Loucy (cell line): ENCODE measurements around the gene OR10AD1.

Experiments used
- H2AFZ ChIP-seq: fragments of 200-600 bp; sonication (generic); 2 replicates; pipeline ENCODE4 v1.6.0; 2016; ENCODE audit warnings: antibody characterized with exemption, mild to moderate bottlenecking, low read length, moderate library complexity
- H3F3A ChIP-seq: fragments of 200-600 bp; 2 replicates; pipeline ENCODE4 v1.6.0; 2016; ENCODE audit warnings: antibody characterized with exemption, low read depth, mild to moderate bottlenecking
- H3K27me3 ChIP-seq: fragments of 200-600 bp; sonication (generic); 2 replicates; pipeline ENCODE4 v1.6.1; 2014; ENCODE audit warnings: low read length, mild to moderate bottlenecking; ENCODE audit not compliant: insufficient read depth, poor library complexity, severe bottlenecking
- H3K36me3 ChIP-seq: fragments of 200-600 bp; sonication (generic); 2 replicates; pipeline ENCODE4 v1.6.1; 2016; ENCODE audit warnings: low read length; ENCODE audit not compliant: insufficient read depth
- H3K4me1 ChIP-seq: fragments of 200-600 bp; sonication (generic); 2 replicates; pipeline ENCODE4 v1.5.1; 2014; ENCODE audit warnings: low read length, mild to moderate bottlenecking; ENCODE audit not compliant: insufficient read depth, poor library complexity, severe bottlenecking
- H3K4me2 ChIP-seq: fragments of 200-600 bp; sonication (generic); 2 replicates; pipeline ENCODE4 v1.6.0; 2014; ENCODE audit warnings: antibody characterized with exemption, low read length, low read depth, mild to moderate bottlenecking; ENCODE audit not compliant: poor library complexity, severe bottlenecking
- H3K4me3 ChIP-seq: fragments of 200-600 bp; sonication (generic); 2 replicates; pipeline ENCODE4 v1.5.1; 2014; ENCODE audit warnings: low read length, mild to moderate bottlenecking, mixed read lengths; ENCODE audit not compliant: poor library complexity, severe bottlenecking
- H3K79me2 ChIP-seq: fragments of 200-600 bp; sonication (generic); 2 replicates; pipeline ENCODE4 v1.6.1; 2014; ENCODE audit warnings: low read length; ENCODE audit not compliant: insufficient read depth
- H3K9ac ChIP-seq: fragments of 200-600 bp; sonication (generic); 2 replicates; pipeline ENCODE4 v1.6.0; 2014; ENCODE audit warnings: mild to moderate bottlenecking, low read depth, low read length, moderate library complexity; ENCODE audit not compliant: poor library complexity, severe bottlenecking
- H3K9me2 ChIP-seq: fragments of 200-600 bp; sonication (generic); replicated peaks from 2 replicates; pipeline ENCODE4 v1.6.1; 2016; ENCODE audit warnings: low read depth, low read length, mixed read lengths
- H3K9me3 ChIP-seq: fragments of 200-600 bp; sonication (generic); 2 replicates; pipeline ENCODE4 v1.6.1; 2014; ENCODE audit warnings: mild to moderate bottlenecking, antibody characterized with exemption, low read length, low read depth; ENCODE audit not compliant: insufficient read depth
- H4K20me1 ChIP-seq: fragments of 200-600 bp; sonication (generic); 2 replicates; pipeline ENCODE4 v1.6.0; 2014; ENCODE audit warnings: antibody characterized with exemption, low read length, mild to moderate bottlenecking; ENCODE audit not compliant: insufficient read depth, poor library complexity, severe bottlenecking
- EZH2phosphoT487 ChIP-seq: fragments of 200-600 bp; IDR thresholded peaks from 2 replicates; pipeline ENCODE4 v1.6.1; 2018; ENCODE audit warnings: antibody characterized with exemption, mild to moderate bottlenecking, moderate library complexity, borderline replicate concordance
- TF ChIP-seq, protein P1 (sequence below): fragments of 200-600 bp; sonication (generic); conservative IDR thresholded peaks from 2 replicates; pipeline ENCODE4 v1.5.1; 2014; ENCODE audit warnings: mild to moderate bottlenecking, antibody characterized with exemption, low read length

OR10AD1 gene

GRCh38 chr12:48203192-48203591 is at the start of gene OR10AD1:
TSS of gene OR10AD1 (minus strand) at chr12:48203292. CDS start at chr12:48203292, 0 bp downstream.
- Histone ChIP-seq H3K4me3 (no peak within 1 kb of the TSS), H3K4me2 (no peak within 1 kb of the TSS), H3F3A (no peaks in the 10 kb centered on the region), H3K36me3 (no peaks in the 10 kb centered on the region), H3K79me2 (peaks cover 15% of the 10 kb centered on the region), H3K9me3 (peaks cover 4% of the 10 kb centered on the region; the same call in 1 of the 2 replicates), H3K4me1 (peaks cover 28% of the 10 kb centered on the region), H2AFZ (no peak within 1 kb of the TSS), H3K27me3 (no peaks in the 10 kb centered on the region), H3K9ac (no peak within 1 kb of the TSS), H4K20me1 (peaks cover 8% of the 10 kb centered on the region), H3K9me2 (no peaks in the 10 kb centered on the region)
- no peak for TF ChIP-seq EZH2phosphoT487
- TF ChIP-seq, protein P1, sequence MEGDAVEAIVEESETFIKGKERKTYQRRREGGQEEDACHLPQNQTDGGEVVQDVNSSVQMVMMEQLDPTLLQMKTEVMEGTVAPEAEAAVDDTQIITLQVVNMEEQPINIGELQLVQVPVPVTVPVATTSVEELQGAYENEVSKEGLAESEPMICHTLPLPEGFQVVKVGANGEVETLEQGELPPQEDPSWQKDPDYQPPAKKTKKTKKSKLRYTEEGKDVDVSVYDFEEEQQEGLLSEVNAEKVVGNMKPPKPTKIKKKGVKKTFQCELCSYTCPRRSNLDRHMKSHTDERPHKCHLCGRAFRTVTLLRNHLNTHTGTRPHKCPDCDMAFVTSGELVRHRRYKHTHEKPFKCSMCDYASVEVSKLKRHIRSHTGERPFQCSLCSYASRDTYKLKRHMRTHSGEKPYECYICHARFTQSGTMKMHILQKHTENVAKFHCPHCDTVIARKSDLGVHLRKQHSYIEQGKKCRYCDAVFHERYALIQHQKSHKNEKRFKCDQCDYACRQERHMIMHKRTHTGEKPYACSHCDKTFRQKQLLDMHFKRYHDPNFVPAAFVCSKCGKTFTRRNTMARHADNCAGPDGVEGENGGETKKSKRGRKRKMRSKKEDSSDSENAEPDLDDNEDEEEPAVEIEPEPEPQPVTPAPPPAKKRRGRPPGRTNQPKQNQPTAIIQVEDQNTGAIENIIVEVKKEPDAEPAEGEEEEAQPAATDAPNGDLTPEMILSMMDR, result no peak

GRCh38 chr12:48247181-48247966 is 44.3 kb upstream of the OR10AD1 start:
- no peaks in the 10 kb centered on the region; the same call in 1 of the 2 replicates for H3K9me3 ChIP-seq
- H3K9ac ChIP-seq, result no peak overlapping the region
- no peak overlapping the region for H2AFZ ChIP-seq
- no peaks in the 10 kb centered on the region for H3K79me2 ChIP-seq
- H3K4me3 ChIP-seq, result no peak overlapping the region
- H3K36me3 ChIP-seq, result no peaks in the 10 kb centered on the region
- H3F3A ChIP-seq, result no peaks in the 10 kb centered on the region
- H3K4me2 ChIP-seq, result no peak overlapping the region
- TF ChIP-seq, protein P1, result no peak
- H3K4me1 ChIP-seq, result no peaks in the 10 kb centered on the region
- no peaks in the 10 kb centered on the region for H3K27me3 ChIP-seq
- no peaks in the 10 kb centered on the region for H4K20me1 ChIP-seq
- H3K9me2 ChIP-seq, result no peaks in the 10 kb centered on the region

- Histone ChIP-seq H3K4me2 (no peak overlapping the region), H3K27me3 (no peaks in the 10 kb centered on the region), H3K36me3 (no peaks in the 10 kb centered on the region), H3K9me2 (no peaks in the 10 kb centered on the region), H3K4me3 (no peak overlapping the region), H2AFZ (no peak overlapping the region), H4K20me1 (no peaks in the 10 kb centered on the region), H3K9ac (no peak overlapping the region), H3F3A (no peaks in the 10 kb centered on the region), H3K4me1 (no peaks in the 10 kb centered on the region), H3K79me2 (no peaks in the 10 kb centered on the region), H3K9me3 (no peaks in the 10 kb centered on the region)
- no peak for TF ChIP-seq EZH2phosphoT487
- TF ChIP-seq, protein P1, result no peak
Measured at GRCh38 chr12:48237162-48237561, 34.1 kb upstream of the OR10AD1 start.
